Measurements from ENCODE around the gene ST6GALNAC3.

DNA sequence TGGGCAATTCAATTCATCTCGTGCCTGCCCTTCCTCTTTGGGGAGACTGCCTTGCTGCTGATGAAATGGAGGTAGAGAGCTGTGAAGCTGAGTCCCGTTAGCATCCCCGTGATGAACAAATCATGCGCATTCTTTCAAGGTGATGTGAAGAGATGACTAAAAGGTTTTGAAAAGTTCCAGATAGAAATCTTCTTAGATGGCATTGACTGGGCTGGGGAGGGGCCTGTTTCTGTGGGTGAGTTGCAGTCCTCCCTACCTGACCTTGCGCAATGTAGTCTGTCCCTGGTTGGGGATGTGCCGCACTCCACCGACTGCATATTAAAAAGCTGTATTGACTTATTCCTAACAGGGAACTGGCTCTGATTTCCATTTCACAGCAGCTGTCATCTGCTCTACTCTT, 49.6 kb downstream of the ST6GALNAC3 start:
- TF ChIP-seq, protein P1, sequence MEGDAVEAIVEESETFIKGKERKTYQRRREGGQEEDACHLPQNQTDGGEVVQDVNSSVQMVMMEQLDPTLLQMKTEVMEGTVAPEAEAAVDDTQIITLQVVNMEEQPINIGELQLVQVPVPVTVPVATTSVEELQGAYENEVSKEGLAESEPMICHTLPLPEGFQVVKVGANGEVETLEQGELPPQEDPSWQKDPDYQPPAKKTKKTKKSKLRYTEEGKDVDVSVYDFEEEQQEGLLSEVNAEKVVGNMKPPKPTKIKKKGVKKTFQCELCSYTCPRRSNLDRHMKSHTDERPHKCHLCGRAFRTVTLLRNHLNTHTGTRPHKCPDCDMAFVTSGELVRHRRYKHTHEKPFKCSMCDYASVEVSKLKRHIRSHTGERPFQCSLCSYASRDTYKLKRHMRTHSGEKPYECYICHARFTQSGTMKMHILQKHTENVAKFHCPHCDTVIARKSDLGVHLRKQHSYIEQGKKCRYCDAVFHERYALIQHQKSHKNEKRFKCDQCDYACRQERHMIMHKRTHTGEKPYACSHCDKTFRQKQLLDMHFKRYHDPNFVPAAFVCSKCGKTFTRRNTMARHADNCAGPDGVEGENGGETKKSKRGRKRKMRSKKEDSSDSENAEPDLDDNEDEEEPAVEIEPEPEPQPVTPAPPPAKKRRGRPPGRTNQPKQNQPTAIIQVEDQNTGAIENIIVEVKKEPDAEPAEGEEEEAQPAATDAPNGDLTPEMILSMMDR (IDR thresholded peaks at IDR 0.05) = no peak
- TF ChIP-seq POLR2A (IDR thresholded peaks at IDR 0.05) (no peak), EP300 (IDR thresholded peaks at IDR 0.05; ENCODE audit: low read depth) (no peak)
